ENCODE data around the gene CLDN11. TPM values are rescaled to one million over a fixed set of nuclear protein-coding genes. Genes with fewer than 3 reads are reported as not detected.

The CLDN11 gene
- total and polyA plus RNA-seq, 10 of the 15 experiments (the other 5 are each of a cell fraction or from before 2014, with no cell fraction given): 0.15 TPM; not detected in 9

- TF ChIP-seq BCLAF1 (IDR thresholded peaks at IDR 0.05): no peak
- TF ChIP-seq SREBF2 (IDR thresholded peaks at IDR 0.05; ENCODE audit: low read length): no peak
Measured at GRCh38 chr3:170469151-170470062, 50.7 kb downstream of the CLDN11 start (continued).

GRCh38 chr3:170470063-170471016 lies 51.7 kb downstream of the CLDN11 start:
- no peak overlapping the region for H3K9ac ChIP-seq (ENCODE audit: control insufficient read depth, insufficient read depth, low read length)
- no peak overlapping the region for H3K4me2 ChIP-seq (ENCODE audit: control insufficient read depth, insufficient read depth)
- DNase-seq (ENCODE audit: low read depth, low spot score): no peak
- H3K9me3 ChIP-seq (replicated peaks; ENCODE audit: control insufficient read depth, insufficient read depth, low read length): no peaks in the 10 kb centered on the region
- intact Hi-C loops (cut with micrococcal nuclease; ENCODE audit: unreplicated experiment) (no loop called here), in situ Hi-C loops (cut with MboI) (no loop called here)
- H3K27ac ChIP-seq (ENCODE audit: control insufficient read depth, insufficient read depth): no peak overlapping the region
- ChIA-PET POLR2A (no interaction called here), SMC1A (ENCODE audit: uncharacterized antibody, unreplicated experiment) (no interaction called here), RAD21 (ENCODE audit: unreplicated experiment) (no interaction called here), CTCF (interaction anchor here (0.6 to 0.7 kb wide), 2 partner anchors 27 to 123 kb away, joined by 3 read pairs; no protein-coding TSS in a partner anchor)
- H3K4me1 ChIP-seq (ENCODE audit: control insufficient read depth, insufficient read depth, low read length): no peaks in the 10 kb centered on the region
- H4K20me1 ChIP-seq (ENCODE audit: control insufficient read depth, insufficient read depth): no peaks in the 10 kb centered on the region
- BruUV-seq (replicated peaks): no TSS peak
- H3K79me2 ChIP-seq (ENCODE audit: control insufficient read depth, insufficient read depth, low read length): no peaks in the 10 kb centered on the region
- FAIRE-seq: no peak
- WGBS (ENCODE audit: insufficient coverage, insufficient replicate concordance, low lambda C conversion rate, missing lambda C conversion rate): 24% methylated on average over 8 of the region's 9 CpGs
- no peak overlapping the region for H3K4me3 ChIP-seq
- ATAC-seq: no peak
- peaks cover 0 to 3% of the 10 kb centered on the region in 2 experiments; a peak in 2 of 4 replicates for H3K27me3 ChIP-seq (replicated peaks in 1 of 2; ENCODE audit: control insufficient read depth in 2 of 2, insufficient read depth in 2 of 2, low read length in 1 of 2)
- H3K36me3 ChIP-seq (ENCODE audit: control insufficient read depth in 2 of 2, insufficient read depth in 2 of 2, low read length in 1 of 2): no peaks in the 10 kb centered on the region
- H2AFZ ChIP-seq (ENCODE audit: control insufficient read depth, low read depth, low read length): no peak overlapping the region
- TF ChIP-seq POLR2AphosphoS2 (IDR thresholded peaks at IDR 0.05; ENCODE audit: low read depth, low read length) (no peak), SMAD1 (IDR thresholded peaks at IDR 0.05; ENCODE audit: low read depth, partially characterized antibody) (no peak), PBX3 (IDR thresholded peaks at IDR 0.05; ENCODE audit: insufficient replicate concordance, low read depth, low read length) (no peak), YY1 (IDR thresholded peaks at IDR 0.05; ENCODE audit: low read depth, low read length) (no peak), ATF7 (IDR thresholded peaks at IDR 0.05; ENCODE audit: low read depth) (no peak), ZBED1 (IDR thresholded peaks at IDR 0.05; ENCODE audit: borderline replicate concordance) (no peak), MTA3 (IDR thresholded peaks at IDR 0.05; ENCODE audit: borderline replicate concordance, low read length) (no peak), MAX (IDR thresholded peaks at IDR 0.05; ENCODE audit: low read depth, low read length) (no peak), GATAD2B (conservative IDR thresholded peaks at IDR 0.05; ENCODE audit: low read depth) (no peak), EED (IDR thresholded peaks at IDR 0.05; ENCODE audit: low read depth) (no peak), SPI1 (IDR thresholded peaks at IDR 0.05; ENCODE audit: borderline replicate concordance, insufficient read depth, low read depth, low read length) (no peak), ESRRA (IDR thresholded peaks at IDR 0.05; ENCODE audit: low read length) (no peak), TCF12 (IDR thresholded peaks at IDR 0.05; ENCODE audit: low read depth, low read length) (no peak), RB1 (IDR thresholded peaks at IDR 0.05; ENCODE audit: borderline replicate concordance) (no peak)
